ENCODE data around the gene TFF2.
A peak's percentile ranks its signal among the peaks of the same experiment; 100 is the strongest.

The TFF2 gene

DNA sequence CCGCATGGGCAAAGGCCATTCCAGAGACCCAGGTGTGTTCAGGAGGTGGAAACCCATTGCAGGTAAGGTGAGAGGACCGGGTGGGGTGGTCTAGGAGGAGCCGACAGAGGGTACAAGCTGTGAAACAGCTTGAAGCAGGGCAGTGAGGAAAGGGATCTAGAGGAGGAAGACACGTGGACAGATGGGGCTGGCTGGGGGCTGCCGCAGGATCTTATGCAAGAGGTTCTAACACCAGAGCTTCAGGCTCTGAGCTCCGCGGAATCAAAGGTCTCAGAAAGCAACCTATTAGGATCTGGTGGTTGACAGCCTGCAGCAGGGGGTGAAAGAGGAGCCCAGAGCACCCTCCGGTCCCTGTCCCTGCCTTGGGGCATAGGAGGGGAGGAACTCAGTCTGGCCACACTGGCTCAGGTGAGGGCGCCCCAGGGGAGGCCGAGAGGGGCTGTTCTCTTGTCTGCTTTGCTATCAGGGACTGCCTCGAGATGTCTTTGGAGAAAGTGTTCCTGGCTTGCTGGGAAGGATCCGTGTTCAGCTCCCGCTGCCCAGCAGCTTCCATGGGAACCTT, 13.6 kb upstream of the TFF2 start:
- no peak for DNase-seq

DNA sequence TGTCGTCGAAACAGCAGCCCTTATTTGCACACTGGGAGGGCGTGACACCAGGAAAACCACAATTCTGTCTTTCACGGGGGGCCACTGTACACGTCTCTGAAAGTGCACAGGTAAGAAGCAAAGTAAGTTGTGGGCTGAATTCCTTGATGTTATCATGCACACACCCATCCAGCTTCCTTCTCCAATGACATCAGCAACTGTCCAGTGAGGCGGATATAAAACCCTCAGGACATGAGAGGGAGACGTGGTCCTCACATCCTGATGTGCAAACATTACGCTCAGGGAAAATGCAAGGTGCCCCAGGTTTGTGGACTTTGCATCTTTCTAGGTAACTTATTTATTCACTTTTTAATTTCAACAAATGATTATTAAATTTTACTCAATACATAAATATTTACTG, 12.5 kb upstream of the TFF2 start:
- no peak for DNase-seq

DNA sequence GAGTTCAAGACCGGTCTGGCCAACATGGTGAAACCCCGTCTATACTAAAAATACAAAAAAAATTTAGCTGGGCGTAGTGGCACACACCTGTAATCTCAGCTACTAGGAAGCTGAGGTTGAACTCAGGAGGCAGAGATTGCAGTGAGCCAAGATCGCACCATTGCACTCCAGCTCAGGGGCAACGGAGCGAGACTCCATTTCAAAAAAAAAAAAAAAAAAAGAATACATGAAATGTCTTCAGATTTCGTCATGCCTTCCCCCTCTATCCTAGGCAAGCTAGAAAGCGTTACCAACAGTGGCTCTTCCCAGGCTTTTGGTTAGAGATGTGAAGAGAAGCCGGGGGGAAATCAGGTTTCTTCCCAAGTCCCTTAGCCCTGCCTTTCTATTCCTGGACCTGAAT, 11.9 kb upstream of the TFF2 start:
- DNase-seq: no peak

DNA sequence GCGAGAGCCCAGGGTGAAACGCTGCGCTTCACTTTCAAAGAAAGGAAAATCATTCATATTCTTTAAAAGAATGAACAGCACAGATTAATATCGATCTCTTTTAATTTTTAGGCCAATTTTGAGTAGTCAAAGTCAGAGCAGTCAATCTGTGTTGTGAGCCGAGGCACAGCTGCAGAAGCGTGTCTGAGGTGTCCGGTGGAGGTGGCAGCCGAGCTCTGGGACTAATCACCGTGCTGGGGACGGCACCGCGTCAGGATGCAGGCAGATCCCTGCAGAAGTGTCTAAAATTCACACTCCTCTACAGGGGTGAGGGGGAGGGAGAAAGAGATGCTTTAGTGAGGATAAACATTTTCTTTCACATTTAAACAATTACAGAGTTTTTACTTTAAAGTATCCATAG, 11.4 kb upstream of the TFF2 start:
- DNase-seq: no peak

DNA sequence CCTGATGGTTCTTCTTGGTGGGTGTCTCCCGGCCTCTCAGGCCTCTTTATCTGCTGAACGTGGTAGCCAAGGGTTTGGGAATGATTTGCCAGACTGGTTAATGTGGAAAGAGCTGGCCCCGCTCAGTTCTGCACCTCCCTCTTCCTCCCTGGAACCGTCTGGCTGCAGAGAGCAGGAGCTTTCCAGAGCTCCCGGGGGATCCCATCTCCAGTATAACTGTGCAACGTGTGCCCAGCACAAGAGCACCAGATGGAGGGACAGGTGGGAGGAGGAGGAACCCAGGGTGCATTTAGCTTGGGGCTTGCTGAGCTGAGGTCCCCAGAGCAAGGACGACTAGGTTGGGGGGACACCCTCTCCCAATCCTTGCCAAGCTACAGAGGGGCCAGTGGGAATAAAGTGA, 10.5 kb upstream of the TFF2 start:
- DNase-seq: no peak

DNA sequence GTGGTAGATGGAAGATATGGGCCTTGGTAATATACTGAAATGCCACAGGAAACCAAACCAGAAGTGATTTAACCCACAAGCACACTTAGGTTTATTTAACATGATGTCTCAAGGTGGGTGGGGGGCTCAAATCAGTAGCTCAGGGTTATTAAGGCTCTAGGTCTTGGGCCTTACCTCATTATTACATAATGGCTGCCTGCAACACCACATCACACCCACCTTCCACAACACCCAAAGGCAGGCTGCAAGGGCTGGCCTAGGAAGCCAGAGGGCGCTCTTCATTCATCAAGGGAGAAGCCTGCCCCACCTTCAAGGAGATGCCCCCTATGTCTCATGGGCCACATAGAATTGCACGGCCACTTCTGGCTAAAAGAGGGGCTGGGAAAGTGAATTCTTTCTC, 9.5 kb upstream of the TFF2 start:
- DNase-seq: peak; percentile 7

DNA sequence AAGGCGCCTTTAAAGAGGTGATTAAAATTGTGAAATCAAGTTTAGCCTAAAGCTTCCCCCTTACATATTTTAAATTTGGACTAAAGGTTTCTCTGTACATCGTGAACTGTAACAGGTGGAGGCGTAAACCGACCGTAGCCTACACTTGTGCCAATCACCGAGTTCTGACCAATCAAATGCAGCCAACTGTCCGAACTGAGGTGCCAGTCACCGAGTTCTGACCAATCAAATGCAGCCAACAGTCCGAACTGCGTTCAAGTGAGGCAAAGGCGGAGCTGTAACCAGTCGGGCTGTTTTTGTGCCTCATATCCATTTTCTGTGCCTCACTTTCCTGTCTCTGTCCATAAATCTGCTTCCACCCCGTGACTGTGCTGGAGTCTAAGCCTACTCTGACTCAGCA, 8.1 kb upstream of the TFF2 start:
- DNase-seq: no peak

DNA sequence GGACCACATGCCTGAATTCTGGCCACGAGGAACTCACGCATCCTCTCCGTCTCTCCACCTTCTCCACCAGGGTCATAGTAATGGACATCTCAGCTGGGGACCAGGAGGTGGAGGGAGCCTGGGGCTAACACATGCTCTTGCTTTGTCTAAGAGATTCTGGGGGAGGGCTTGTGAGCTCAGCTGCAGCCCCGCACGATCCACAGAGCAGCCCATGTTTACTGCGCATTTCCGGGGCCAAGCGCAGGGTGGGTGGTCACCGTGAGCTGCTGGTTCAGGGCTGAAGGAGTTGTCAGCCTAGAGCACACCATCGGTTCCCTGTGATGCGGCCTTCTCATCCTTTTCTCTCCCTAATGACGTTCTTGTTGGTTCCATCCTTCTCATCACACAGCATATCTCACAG, 7.5 kb upstream of the TFF2 start:
- no peak for DNase-seq

DNA sequence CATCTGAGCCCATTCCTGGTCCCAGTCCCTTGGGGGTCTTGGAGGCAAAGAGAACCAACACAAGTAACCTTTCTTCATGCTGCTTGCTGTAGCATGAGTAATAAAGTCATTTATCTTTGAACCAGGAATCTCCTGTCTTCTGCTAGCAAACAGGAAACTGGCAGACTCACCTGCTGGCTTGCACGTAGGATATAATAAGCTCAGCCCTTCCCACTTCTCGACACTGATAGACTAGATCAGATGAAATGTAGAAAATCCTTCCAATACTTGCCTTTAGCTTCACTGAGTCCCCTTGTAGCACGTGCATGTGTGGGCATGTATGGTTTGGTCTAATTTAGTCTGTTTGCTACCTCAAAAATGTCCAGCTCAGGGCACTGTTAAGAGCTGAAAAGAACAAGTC, 6.5 kb upstream of the TFF2 start:
- no peak for DNase-seq

DNA sequence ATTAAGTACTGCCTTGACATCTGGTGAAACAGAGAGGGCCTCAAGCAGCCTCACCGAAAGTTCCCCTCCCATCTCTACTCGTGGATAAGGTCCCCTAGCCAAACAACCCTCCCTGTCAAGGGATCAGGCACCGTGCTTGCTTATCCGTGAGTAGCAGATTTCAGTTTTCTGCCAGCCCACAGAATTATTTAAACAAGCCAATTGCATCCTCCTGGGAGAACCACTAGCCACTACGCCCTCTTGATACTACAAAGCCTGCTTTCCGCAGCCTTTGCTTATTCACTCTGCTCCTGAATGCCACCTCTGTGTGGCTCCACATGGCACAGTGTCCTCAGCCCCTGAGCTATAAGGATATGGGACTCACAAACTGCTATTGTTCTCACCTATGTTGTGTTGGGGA, 5.9 kb upstream of the TFF2 start:
- DNase-seq: no peak

DNA sequence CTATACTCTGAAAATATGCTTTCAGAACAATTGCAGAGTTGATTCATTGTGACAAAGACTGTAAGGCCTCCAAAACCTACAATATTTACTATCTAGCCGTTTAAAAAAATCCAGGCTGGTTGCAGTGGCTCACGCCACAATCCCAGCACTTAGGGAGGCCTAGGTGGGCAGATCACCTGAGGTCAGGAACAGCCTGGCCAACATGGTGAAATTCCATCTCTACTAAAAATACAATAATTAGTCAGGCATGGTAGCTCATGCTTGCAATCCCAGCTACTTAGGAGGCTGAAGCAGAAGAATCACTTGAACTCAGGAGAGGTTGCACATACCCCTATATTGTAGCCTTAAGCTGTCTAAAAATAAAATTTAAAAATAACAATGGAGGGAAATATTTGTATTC, 5.3 kb upstream of the TFF2 start:
- no peak for DNase-seq

DNA sequence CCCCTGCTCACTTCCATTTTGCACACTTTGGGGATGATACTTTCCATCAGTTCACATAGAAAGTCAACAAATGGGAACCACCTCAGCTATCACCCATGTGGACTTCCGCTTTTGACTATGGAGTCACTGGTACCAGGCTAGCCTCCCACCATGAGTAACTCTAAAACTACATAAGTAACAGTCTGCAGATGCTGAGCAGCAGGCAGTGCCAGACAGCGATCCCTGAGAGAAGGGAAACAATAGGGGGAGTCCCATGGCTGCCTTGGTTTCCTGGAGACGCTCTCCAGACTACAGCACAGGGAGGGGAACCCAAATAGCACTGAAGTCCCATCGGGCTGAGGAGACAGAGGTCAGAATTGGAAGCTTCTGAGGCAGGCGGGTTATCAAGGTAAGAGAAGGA, 2.8 kb upstream of the TFF2 start:
- no peak for DNase-seq

DNA sequence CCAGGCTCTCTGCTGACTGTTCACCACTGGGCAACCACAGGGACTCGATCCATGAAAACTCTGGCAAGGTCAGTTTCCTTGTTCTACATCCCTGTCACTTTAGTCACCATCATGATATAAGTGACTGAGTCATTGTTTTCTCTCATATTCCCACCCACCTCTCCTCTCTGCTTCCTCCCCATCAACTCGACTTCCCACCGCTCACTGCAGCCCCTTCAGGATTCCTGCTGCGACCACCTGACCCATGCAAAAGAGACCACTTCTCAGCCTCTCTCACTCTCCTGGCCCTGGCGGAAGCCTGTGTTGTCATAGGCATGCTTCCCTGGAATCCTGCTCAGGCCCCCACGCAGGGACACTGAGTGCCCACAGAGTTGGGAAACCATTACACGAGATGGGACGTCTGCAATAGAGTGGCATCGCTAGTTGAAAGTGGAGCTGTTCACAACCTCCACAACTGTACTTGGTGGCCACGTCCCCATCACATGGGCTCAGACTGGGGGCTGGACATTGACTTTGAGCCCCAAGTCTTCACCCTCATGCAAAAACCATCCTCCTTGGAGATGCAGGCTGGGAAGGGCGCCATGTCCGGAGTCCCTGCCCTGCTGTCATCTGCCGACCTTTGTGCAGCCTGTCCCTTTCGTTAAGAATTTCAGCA, 1.8 kb upstream of the TFF2 start:
- no peak for DNase-seq

DNA sequence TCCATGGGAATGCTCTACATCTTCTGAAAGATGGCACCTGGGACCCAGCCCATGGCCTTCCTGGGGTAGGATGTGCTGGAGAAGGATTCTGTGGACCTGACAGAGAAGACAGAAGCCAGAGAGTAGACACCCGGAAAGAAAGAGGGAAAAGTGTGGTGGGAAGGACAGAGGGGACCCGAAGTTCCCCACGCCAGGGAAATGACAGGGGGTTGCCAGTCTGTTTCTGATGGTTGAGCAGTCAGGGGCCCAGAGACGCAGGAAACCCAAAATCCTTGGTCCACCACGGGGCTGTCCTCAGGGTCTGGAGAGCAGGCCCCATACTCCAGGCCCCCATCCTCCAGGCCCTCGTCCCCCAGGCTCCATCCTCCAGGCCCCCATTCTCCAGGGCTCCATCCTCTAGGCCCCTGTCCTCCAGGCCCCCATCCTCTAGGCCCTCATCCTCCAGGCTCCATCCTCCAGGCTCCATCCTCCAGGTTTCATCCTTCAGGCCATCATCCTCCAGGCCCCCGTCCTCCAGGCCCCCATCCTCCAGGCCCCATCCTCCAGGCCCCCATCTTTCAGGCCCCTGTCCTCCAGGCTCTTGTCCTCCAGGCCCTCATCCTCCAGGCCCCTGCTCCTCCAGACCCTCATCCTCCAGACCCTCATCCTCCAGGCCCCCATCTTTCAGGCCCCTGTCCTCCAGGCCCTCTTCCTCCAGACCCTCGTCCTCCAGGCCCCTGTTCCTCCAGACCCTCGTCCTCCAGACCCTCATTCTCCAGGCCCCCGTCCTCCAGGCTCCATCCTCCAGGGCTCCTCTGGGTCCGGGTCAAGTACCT, 1.0 kb upstream of the TFF2 start:
- DNase-seq: no peak

DNA sequence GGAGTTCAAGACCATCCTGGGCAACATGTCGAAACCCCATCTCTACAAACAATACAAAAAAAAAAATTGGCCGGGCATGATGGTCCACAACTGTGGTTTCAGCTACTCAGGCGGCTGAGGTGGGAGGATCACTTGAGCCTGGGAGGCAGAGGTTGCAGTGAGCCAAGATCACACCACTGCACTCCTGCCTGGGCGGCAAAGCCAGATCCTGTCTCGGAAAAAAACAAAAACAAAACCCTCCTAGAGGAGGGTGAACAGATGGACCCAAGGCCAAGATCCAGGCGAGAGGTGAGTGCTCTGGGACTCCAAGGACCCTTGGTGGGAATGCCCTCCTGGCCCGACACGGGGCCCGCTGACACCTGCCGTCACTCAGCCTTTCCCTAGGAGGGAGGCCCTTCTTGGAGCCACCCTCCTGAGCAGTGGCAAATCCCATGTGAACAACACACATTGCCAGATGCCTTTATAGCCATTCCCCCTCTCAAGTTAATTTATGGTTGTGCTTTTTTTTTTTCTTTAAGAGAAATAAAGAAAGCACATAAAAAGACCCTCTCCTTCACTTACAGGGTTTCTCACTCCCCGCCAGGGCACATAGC, 380 bp downstream of the TFF2 start:
- DNase-seq: no peak

DNA sequence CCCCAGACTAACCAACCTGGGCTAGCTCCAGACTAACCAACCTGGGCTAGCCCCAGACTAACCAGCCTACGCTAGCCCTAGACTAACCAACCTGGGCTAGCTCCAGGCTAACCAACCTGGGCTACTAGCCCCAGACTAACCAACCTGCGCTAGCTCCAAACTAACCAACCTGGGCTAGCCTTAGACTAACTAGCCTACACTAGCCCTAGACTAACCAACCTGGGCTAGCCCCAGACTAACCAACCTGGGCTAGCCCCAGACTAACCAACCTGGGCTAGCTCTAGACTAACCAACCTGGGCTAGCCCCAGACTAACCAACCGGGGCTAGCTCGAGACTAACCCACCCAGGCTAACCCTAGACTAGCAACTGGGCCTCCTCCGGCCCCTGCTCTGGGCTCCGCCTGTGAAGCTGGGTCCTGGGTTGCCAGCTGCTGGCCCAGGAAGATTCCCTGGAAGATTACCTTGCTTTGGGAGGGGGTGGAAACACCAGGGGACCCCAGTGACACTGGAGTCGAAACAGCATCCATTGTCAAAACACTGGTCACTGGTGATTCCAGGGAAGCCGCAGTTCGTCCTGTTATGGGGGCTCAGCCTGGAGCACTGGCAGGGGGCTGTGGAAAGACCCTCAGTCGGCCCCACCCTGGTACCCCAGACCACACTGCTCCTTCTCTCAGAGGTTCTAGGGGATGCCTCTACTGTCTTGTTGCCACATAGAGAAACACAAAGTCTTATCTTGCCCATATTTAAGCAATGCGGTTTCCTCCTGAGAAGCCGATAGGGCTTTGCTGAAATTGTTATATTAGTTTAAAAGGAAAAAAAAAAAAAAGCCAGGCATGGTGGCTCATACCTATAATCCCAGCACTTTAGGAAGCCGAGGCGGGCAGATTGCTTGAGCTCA, 1.1 kb downstream of the TFF2 start:
- DNase-seq: no peak

DNA sequence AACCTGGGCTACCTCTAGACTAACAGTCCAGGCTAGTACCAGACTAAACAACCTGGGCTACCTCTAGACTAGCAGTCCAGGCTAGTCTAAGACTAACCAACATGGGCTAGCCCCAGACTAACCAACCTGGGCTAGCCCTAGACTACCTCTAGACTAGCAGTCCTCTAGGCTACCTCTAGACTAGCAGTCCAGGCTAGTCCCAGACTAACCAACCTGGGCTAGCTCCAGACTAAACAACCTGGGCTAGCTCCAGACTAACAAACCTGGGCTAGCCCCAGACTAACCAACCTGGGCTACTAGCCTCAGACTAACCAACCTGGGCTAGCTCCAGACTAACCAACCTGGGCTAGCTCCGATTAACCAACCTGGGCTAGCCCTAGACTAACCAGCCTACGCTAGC, 2.0 kb downstream of the TFF2 start:
- no peak for DNase-seq

DNA sequence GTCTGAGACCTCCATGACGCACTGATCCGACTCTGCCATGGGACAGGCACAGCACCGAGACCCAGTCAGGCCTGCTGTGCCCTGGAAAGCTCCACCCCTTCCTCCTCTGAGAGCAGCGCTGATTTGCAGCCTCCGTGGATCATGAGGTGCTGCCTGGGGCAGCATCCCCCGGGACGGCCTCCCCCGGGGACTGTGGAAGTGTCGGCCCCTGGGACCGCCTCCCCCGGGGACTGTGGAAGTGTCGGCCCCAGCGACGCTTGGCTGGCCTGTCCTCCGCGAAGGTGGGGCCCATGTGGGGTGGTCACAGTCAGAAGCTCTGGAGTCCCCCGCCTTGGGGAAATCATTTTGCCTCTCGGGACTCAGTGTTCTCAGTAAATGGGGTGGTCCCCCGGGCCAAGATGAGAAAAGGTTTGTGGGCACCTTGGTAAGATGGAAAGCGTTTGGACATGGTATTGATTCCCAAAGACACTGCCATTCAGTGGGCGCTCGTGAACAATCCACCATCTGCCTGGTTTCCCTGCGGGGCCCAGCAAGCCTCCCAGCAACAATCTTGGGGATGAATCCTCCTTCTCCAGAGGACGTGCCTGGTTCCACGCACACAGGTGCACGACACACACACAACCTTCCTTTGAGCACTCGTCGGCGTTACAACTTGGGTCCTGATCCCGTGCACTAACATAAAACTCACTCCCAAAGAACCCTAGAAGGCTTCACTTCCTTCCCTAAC, 3.0 kb downstream of the TFF2 start:
- no peak for DNase-seq

DNA sequence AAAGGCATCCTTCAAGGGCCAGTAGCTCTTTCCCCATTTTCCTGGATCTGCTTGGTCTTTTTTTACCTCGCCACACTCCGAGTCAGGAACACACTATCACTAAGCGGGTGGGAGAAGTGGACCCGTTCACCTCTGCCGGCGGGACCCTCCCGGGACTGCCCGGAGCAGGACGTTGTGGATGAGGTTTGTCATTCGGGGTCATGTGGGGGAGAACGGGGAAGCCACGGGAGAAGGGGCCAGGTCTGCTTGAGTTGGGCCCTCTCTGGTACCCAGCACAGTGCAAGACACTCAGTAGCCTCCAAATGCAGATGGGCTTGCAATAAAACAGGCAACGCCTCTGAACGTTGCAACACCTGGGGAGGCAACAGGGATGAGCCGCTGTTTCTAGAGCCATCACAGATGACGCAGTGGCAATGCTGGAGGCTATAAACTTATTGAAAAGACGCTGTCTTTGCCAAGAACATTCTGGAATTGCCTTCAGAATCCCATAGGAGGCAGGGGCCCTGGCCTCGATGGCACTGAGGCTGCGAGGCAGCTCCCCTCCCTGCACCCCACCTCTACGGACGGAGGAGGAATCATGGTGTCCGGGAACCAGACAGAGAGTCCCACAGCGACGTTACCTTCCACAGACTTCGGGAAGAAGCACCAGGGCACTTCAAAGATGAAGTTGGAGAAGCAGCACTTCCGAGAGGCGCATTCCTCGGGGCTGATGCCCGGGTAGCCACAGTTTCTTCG, 3.8 kb downstream of the TFF2 start:
- DNase-seq: no peak

DNA sequence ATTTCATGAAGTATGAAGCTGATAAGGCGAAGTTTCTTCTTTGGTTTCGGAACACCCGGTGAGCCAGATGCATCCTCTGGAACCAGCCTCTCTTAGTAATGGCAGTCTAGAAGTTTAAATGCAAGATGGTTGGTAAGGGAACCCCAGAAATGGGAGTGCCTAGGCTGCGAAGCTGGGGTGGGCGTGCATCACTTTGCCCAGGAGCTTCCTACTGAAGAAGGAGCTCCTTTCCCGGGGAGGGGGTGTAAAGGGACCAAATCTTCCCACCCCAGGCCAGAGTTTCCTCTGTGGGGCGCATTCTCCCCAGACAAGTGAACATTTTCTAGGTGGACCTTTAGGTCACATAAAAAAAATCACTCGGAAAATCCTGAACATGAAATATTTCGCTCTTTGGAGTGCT, 4.4 kb downstream of the TFF2 start:
- no peak for DNase-seq

DNA sequence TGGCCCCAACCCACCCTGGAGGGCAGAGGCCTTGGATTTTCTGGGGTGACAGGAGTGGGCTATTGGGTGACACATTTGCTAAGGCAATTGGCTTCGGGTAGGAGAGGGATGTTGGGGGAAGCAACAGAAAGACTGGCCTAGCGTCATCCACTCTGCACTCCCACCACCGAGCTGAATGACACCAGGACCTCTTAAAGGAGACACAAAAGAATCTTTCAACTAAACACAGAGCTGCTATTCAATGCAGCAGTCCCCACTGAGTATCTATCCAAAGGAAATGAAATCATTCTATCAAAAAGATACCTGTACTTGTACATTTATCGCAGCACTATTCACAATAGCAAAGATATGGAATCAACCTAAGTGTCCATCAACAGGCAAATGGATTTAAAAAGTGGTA, 6.2 kb downstream of the TFF2 start:
- DNase-seq: no peak
